Loucy (cell line): ENCODE data around the gene BAZ1A.

Experiments used
- H2AFZ ChIP-seq: fragments of 200-600 bp; sonication (generic); 2 replicates; pipeline ENCODE4 v1.6.0; 2016; ENCODE audit warnings: antibody characterized with exemption, mild to moderate bottlenecking, low read length, moderate library complexity
- H3F3A ChIP-seq: fragments of 200-600 bp; 2 replicates; pipeline ENCODE4 v1.6.0; 2016; ENCODE audit warnings: antibody characterized with exemption, low read depth, mild to moderate bottlenecking
- H3K27me3 ChIP-seq: fragments of 200-600 bp; sonication (generic); 2 replicates; pipeline ENCODE4 v1.6.1; 2014; ENCODE audit warnings: low read length, mild to moderate bottlenecking; ENCODE audit not compliant: insufficient read depth, poor library complexity, severe bottlenecking
- H3K36me3 ChIP-seq: fragments of 200-600 bp; sonication (generic); 2 replicates; pipeline ENCODE4 v1.6.1; 2016; ENCODE audit warnings: low read length; ENCODE audit not compliant: insufficient read depth
- H3K4me1 ChIP-seq: fragments of 200-600 bp; sonication (generic); 2 replicates; pipeline ENCODE4 v1.5.1; 2014; ENCODE audit warnings: low read length, mild to moderate bottlenecking; ENCODE audit not compliant: insufficient read depth, poor library complexity, severe bottlenecking
- H3K4me2 ChIP-seq: fragments of 200-600 bp; sonication (generic); 2 replicates; pipeline ENCODE4 v1.6.0; 2014; ENCODE audit warnings: antibody characterized with exemption, low read length, low read depth, mild to moderate bottlenecking; ENCODE audit not compliant: poor library complexity, severe bottlenecking
- H3K4me3 ChIP-seq: fragments of 200-600 bp; sonication (generic); 2 replicates; pipeline ENCODE4 v1.5.1; 2014; ENCODE audit warnings: low read length, mild to moderate bottlenecking, mixed read lengths; ENCODE audit not compliant: poor library complexity, severe bottlenecking
- H3K79me2 ChIP-seq: fragments of 200-600 bp; sonication (generic); 2 replicates; pipeline ENCODE4 v1.6.1; 2014; ENCODE audit warnings: low read length; ENCODE audit not compliant: insufficient read depth
- H3K9ac ChIP-seq: fragments of 200-600 bp; sonication (generic); 2 replicates; pipeline ENCODE4 v1.6.0; 2014; ENCODE audit warnings: mild to moderate bottlenecking, low read depth, low read length, moderate library complexity; ENCODE audit not compliant: poor library complexity, severe bottlenecking
- H3K9me2 ChIP-seq: fragments of 200-600 bp; sonication (generic); replicated peaks from 2 replicates; pipeline ENCODE4 v1.6.1; 2016; ENCODE audit warnings: low read depth, low read length, mixed read lengths
- H3K9me3 ChIP-seq: fragments of 200-600 bp; sonication (generic); 2 replicates; pipeline ENCODE4 v1.6.1; 2014; ENCODE audit warnings: mild to moderate bottlenecking, antibody characterized with exemption, low read length, low read depth; ENCODE audit not compliant: insufficient read depth
- H4K20me1 ChIP-seq: fragments of 200-600 bp; sonication (generic); 2 replicates; pipeline ENCODE4 v1.6.0; 2014; ENCODE audit warnings: antibody characterized with exemption, low read length, mild to moderate bottlenecking; ENCODE audit not compliant: insufficient read depth, poor library complexity, severe bottlenecking
- EZH2phosphoT487 ChIP-seq: fragments of 200-600 bp; IDR thresholded peaks from 2 replicates; pipeline ENCODE4 v1.6.1; 2018; ENCODE audit warnings: antibody characterized with exemption, mild to moderate bottlenecking, moderate library complexity, borderline replicate concordance
- TF ChIP-seq, protein P1 (sequence below): fragments of 200-600 bp; sonication (generic); conservative IDR thresholded peaks from 2 replicates; pipeline ENCODE4 v1.5.1; 2014; ENCODE audit warnings: mild to moderate bottlenecking, antibody characterized with exemption, low read length

BAZ1A gene

DNA sequence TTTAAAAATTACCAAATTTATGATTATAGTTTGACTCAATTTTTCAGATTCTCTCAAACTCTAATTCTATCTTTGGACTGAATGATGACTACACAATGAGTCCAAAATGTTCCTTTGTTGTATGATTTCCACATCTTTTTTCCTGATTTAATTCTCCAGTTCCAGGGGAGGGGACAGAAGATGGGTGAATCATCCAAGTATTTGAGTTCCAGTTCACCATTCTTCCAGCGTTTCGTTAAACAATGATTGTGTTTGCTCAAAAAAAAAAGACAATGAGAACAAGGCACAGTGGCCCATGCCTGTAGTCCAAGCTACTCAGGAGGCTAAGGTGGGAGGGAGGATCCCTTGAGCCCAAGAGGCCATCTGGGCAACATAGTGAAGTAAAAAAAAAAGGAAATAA is 23.8 kb downstream of the BAZ1A start:
- Histone ChIP-seq H3K4me2 (no peak overlapping the region), H3K79me2 (peaks cover 8% of the 10 kb centered on the region), H4K20me1 (no peaks in the 10 kb centered on the region), H2AFZ (no peak overlapping the region), H3K9ac (no peak overlapping the region), H3K4me1 (no peaks in the 10 kb centered on the region), H3K9me2 (no peaks in the 10 kb centered on the region), H3F3A (no peaks in the 10 kb centered on the region), H3K9me3 (no peaks in the 10 kb centered on the region), H3K36me3 (peaks cover 22% of the 10 kb centered on the region), H3K4me3 (no peak overlapping the region), H3K27me3 (no peaks in the 10 kb centered on the region)
- TF ChIP-seq, protein P1, sequence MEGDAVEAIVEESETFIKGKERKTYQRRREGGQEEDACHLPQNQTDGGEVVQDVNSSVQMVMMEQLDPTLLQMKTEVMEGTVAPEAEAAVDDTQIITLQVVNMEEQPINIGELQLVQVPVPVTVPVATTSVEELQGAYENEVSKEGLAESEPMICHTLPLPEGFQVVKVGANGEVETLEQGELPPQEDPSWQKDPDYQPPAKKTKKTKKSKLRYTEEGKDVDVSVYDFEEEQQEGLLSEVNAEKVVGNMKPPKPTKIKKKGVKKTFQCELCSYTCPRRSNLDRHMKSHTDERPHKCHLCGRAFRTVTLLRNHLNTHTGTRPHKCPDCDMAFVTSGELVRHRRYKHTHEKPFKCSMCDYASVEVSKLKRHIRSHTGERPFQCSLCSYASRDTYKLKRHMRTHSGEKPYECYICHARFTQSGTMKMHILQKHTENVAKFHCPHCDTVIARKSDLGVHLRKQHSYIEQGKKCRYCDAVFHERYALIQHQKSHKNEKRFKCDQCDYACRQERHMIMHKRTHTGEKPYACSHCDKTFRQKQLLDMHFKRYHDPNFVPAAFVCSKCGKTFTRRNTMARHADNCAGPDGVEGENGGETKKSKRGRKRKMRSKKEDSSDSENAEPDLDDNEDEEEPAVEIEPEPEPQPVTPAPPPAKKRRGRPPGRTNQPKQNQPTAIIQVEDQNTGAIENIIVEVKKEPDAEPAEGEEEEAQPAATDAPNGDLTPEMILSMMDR = no peak
- no peak for TF ChIP-seq EZH2phosphoT487

DNA sequence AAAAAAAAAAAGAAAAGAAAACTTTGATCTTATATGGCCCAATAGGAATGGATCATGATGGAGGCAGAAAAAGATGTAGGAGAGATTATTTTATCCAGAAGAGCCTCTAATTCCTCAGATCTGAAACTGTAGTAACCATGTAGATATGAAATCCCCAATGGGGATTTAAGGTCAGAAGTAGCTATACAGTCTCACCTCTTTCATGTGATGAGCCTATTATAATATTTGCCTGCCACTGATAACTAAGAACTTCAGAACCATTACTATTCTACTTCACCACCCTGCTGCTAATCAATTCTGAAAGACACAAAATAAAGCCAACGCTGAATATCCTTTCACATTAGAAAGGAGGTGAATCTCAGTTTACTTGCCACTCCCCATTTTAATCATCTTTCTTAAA is 29.3 kb downstream of the BAZ1A start:
- no peaks in the 10 kb centered on the region for H4K20me1 ChIP-seq
- H3K27me3 ChIP-seq = no peaks in the 10 kb centered on the region
- H3K36me3 ChIP-seq = peaks cover 7% of the 10 kb centered on the region; the same call in 1 of the 2 replicates
- H2AFZ ChIP-seq = no peak overlapping the region
- peaks cover 16% of the 10 kb centered on the region for H3K79me2 ChIP-seq
- H3K4me1 ChIP-seq = peaks cover 8% of the 10 kb centered on the region
- H3F3A ChIP-seq = no peaks in the 10 kb centered on the region
- H3K9me3 ChIP-seq = no peaks in the 10 kb centered on the region
- TF ChIP-seq, protein P1 = no peak
- no peak for TF ChIP-seq EZH2phosphoT487
- no peak overlapping the region for H3K9ac ChIP-seq
- no peak overlapping the region for H3K4me2 ChIP-seq
- H3K4me3 ChIP-seq = no peak overlapping the region
- no peaks in the 10 kb centered on the region for H3K9me2 ChIP-seq

DNA sequence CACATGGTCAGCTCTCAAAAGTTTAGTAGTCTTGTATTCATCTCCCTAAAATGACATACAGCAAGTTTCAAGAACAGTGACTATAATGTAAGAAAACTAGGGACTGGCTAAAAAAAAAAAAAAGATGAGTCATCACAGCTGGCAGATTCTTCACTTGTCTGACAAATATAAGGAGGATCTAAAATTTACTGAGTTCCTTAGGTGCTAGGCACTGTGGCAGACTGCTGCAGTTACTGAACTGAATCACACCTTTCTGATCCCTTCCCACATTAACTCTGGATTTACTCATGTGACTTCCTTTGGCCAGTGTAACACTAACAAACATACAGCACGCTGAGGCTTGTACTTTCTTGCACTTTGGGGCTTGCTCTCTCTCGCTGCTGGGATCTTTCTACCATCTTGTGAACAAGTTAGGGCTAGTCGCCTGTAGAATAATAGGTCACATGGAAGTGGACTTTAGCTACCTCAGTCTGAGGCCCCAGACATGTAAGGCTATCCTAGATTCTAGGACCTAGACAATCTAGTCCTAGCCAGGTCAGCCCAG is 32.1 kb downstream of the BAZ1A start:
- no peak overlapping the region for H3K4me3 ChIP-seq
- TF ChIP-seq, protein P1 = no peak
- H3K9ac ChIP-seq = no peak overlapping the region
- no peak overlapping the region for H2AFZ ChIP-seq
- H3K9me2 ChIP-seq = no peaks in the 10 kb centered on the region
- no peaks in the 10 kb centered on the region for H3F3A ChIP-seq
- no peak overlapping the region for H3K4me2 ChIP-seq
- H4K20me1 ChIP-seq = no peaks in the 10 kb centered on the region
- H3K9me3 ChIP-seq = no peaks in the 10 kb centered on the region
- peaks cover 19% of the 10 kb centered on the region; the same call in 1 of the 2 replicates for H3K79me2 ChIP-seq
- no peaks in the 10 kb centered on the region for H3K27me3 ChIP-seq
- peaks cover 8% of the 10 kb centered on the region for H3K4me1 ChIP-seq
- H3K36me3 ChIP-seq = peaks cover 8% of the 10 kb centered on the region; the same call in 1 of the 2 replicates
